ENCODE results near the gene RALGAPB. TPM values are rescaled to one million over a fixed set of nuclear protein-coding genes. Genes with fewer than 3 reads are reported as not detected.
"Not testable (repeated sequence)": the region's sequence is repeated elsewhere in the genome, so short reads cannot be mapped to it uniquely, and the experiment has no call there.

RALGAPB gene
- total and polyA plus RNA-seq, 10 donors: 6.8 to 62.5 (median 44.1) TPM

DNA sequence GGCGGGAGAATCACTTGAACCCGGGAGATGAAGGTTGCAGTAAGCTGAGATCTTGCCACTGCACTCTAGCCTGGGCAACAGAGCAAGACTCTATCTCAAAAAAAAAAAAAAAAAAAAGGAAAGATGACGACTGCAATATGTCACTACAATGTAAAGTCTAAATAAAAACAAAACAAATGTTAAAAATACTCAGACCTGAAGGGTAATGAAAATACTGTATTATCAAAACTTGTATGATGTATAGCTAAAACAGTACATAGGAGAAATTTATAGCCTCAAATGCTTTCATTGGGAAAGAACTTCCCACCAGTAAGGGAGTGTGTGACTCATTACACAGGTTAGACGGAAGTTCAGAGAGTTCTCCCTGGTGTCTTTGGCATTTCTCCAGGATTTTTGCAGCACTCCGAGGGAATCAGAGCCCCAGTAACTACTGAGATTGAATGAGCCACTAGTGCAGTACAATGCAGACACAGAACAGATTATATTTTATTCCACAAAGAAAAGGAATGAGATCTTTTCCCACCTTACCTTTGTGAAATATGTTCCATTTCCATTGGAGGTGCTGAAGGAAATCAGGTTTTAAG is 12.5 kb upstream of the RALGAPB start:
- Histone ChIP-seq H3K36me3 (no peaks in the 10 kb centered on the region), H3K27me3 (replicated peaks in 1 of 7) (no peaks in the 10 kb centered on the region), H3K4me1 (peaks cover 0 to 5% (median 0%) of the 10 kb centered on the region in 6 donors), H3K27ac (no peak overlapping the region), H3K9me3 (no peaks in the 10 kb centered on the region), H3K4me3 (no peak overlapping the region)
- WGBS, 5 donors: 59 to 66% (median 62%) methylated on average over 5 of the region's 5 CpGs
- DNase-seq: no peak
- TF ChIP-seq POLR2AphosphoS5 (IDR thresholded peaks at IDR 0.05) (no peak), POLR2A (IDR thresholded peaks at IDR 0.05) (no peak), CTCF (IDR thresholded peaks at IDR 0.05 in 8 of 11, conservative IDR thresholded peaks at IDR 0.05 in 3 of 11) (no peak)
- intact Hi-C loops (cut with DNase I; ENCODE audit: low total_unique reads): no loop called here

GRCh38 chr20:38460631-38461030 is 12.0 kb upstream of the RALGAPB start:
- H3K4me3 ChIP-seq; DNase-seq; H3K27ac ChIP-seq; H3K9me3 ChIP-seq; H3K27me3 ChIP-seq (replicated peaks in 1 of 7); H3K36me3 ChIP-seq; intact Hi-C loops (cut with DNase I; ENCODE audit: low total_unique reads); H3K4me1 ChIP-seq: not testable (repeated sequence)
- 57 to 69% (median 63%) methylated on average over 1 of the region's 2 CpGs; no CpG with 5 or more reads in 1 of the 5 donors for WGBS, 5 donors

GRCh38 chr20:38461167-38461566 is 11.5 kb upstream of the RALGAPB start:
- H3K27me3 ChIP-seq (replicated peaks in 1 of 7); intact Hi-C loops (cut with DNase I; ENCODE audit: low total_unique reads); H3K36me3 ChIP-seq; H3K9me3 ChIP-seq; H3K4me3 ChIP-seq; H3K27ac ChIP-seq; DNase-seq; H3K4me1 ChIP-seq: not testable (repeated sequence)
- WGBS, 5 donors: 89 to 94% (median 92%) methylated on average over 11 to 28 of the region's 33 CpGs; no CpG with 5 or more reads in 2 of the 5 donors

DNA sequence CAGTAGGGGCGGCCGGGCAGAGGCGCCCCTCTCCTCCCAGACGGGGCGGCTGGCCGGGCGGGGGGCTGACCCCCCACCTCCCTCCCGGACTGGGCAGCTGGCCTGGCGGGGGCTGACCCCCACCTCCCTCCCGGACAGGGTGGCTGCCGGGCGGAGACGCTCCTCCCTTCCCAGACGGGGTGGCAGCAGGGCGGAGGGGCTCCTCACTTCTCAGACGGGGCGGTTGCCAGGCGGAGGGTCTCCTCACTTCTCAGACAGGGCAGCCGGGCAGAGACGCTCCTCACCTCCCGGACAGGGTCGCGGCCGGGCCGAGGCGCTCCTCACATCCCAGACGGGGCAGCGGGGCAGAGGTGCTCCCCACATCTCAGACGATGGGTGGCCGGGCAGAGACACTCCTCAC is 11.1 kb upstream of the RALGAPB start:
- H3K9me3 ChIP-seq; H3K27me3 ChIP-seq (replicated peaks in 1 of 7); H3K4me3 ChIP-seq; DNase-seq; H3K4me1 ChIP-seq; H3K36me3 ChIP-seq; intact Hi-C loops (cut with DNase I; ENCODE audit: low total_unique reads); H3K27ac ChIP-seq: not testable (repeated sequence)
- whole genome bisulfite sequencing, 5 donors: 87 to 96% (median 91%) methylated on average over 15 to 30 of the region's 30 CpGs; no CpG with 5 or more reads in 2 of the 5 donors

DNA sequence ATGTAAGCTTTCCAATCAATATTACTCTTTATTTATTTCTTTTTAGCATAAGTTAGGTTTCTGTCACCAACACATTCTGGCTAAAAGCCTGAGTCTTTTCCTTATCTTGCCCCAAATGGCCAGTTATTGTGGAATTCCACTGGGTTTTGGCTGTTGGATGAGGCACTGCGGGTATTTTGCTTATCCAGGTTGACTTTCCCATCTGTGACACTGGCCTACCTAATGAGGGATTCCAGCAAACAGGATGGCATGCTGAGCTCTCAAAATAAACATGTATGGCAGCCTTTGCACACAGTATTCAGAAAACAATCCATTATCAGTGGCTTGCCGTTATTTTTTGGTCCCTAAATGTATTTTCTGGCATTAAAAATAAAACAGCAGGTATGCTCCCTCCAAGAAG is 6.5 kb upstream of the RALGAPB start:
- WGBS, 5 donors: 70 to 82% (median 75%) methylated on average over 2 of the region's 2 CpGs
- Histone ChIP-seq H3K36me3 (no peaks in the 10 kb centered on the region), H3K4me3 (no peak overlapping the region), H3K27me3 (replicated peaks in 1 of 7) (no peaks in the 10 kb centered on the region), H3K4me1 (no peaks in the 10 kb centered on the region), H3K27ac (no peak overlapping the region), H3K9me3 (no peaks in the 10 kb centered on the region)
- no peak for DNase-seq
- TF ChIP-seq CTCF (IDR thresholded peaks at IDR 0.05 in 8 of 11, conservative IDR thresholded peaks at IDR 0.05 in 3 of 11): no peak
- no peak for TF ChIP-seq POLR2AphosphoS5 (IDR thresholded peaks at IDR 0.05)
- TF ChIP-seq POLR2A (IDR thresholded peaks at IDR 0.05): no peak
- intact Hi-C loops (cut with DNase I; ENCODE audit: low total_unique reads): no loop called here

DNA sequence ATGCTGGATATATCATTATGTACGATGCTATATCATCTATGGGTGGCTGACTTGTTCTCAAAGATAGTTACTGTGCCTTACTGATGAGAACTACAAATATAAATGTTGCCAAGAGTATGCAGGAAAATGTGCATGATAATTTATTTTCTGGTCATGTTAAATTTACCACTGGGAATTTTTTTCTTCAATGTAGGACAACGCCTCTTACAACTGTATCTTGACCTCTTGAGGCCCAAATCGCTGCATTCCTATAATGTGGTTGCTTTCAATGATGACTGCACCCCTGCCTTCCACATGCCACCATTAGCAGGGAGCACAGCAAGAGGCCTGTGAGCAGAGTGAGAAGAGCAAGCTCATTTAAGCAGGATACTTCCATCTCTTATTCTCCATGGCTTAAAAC is 5.7 kb upstream of the RALGAPB start:
- DNase-seq: no peak
- H3K27ac ChIP-seq: no peak overlapping the region
- no peak for TF ChIP-seq POLR2A (IDR thresholded peaks at IDR 0.05)
- TF ChIP-seq POLR2AphosphoS5 (IDR thresholded peaks at IDR 0.05): no peak
- TF ChIP-seq CTCF (IDR thresholded peaks at IDR 0.05 in 8 of 11, conservative IDR thresholded peaks at IDR 0.05 in 3 of 11): no peak
- H3K27me3 ChIP-seq (replicated peaks in 1 of 7): no peaks in the 10 kb centered on the region
- H3K9me3 ChIP-seq: no peaks in the 10 kb centered on the region
- H3K4me3 ChIP-seq: no peak overlapping the region
- H3K36me3 ChIP-seq: no peaks in the 10 kb centered on the region
- 78 to 89% (median 81%) methylated on average over 3 of the region's 3 CpGs for WGBS, 5 donors
- intact Hi-C loops (cut with DNase I; ENCODE audit: low total_unique reads): no loop called here
- peaks cover 0 to 7% (median 1%) of the 10 kb centered on the region in 6 donors for H3K4me1 ChIP-seq

Measured in spleen (tissue), 11 donors.